H9 (cell line): ENCODE data around the gene SNX33. TPM values are rescaled to one million over a fixed set of nuclear protein-coding genes. Genes with fewer than 3 reads are reported as not detected.

Source experiments
- DNase-seq: peaks from one replicate; pipeline ENCODE4 v3.0.0-alpha.2; 2017
- H2AFZ ChIP-seq: one replicate; pipeline ENCODE4 v1.6.1; 2013; ENCODE audit warnings: mild to moderate bottlenecking, low read length, control low read depth, moderate library complexity
- H2AK5ac ChIP-seq: 2 replicates; pipeline ENCODE4 v1.6.1; 2013; ENCODE audit warnings: low read length, control low read depth, mixed read lengths; ENCODE audit not compliant: insufficient read length
- H2BK120ac ChIP-seq: one replicate; pipeline ENCODE4 v1.6.1; 2013; ENCODE audit warnings: low read depth, mild to moderate bottlenecking, low read length, control low read depth, inconsistent platforms; ENCODE audit not compliant: poor library complexity, severe bottlenecking
- H2BK12ac ChIP-seq: 2 replicates; pipeline ENCODE4 v1.6.1; 2013; ENCODE audit warnings: low read length, control low read depth, mixed read lengths, low read depth; ENCODE audit not compliant: insufficient read length
- H2BK15ac ChIP-seq: 2 replicates; pipeline ENCODE4 v1.6.1; 2013; ENCODE audit warnings: low read depth, low read length, control low read depth
- H2BK20ac ChIP-seq: one replicate; pipeline ENCODE4 v1.6.1; 2013; ENCODE audit warnings: low read depth, mild to moderate bottlenecking, low read length, control low read depth, inconsistent platforms; ENCODE audit not compliant: poor library complexity, severe bottlenecking
- H2BK5ac ChIP-seq: 2 replicates; pipeline ENCODE4 v1.6.1; 2013; ENCODE audit warnings: low read length, control low read depth, mixed read lengths; ENCODE audit not compliant: insufficient read length
- H3K14ac ChIP-seq: 2 replicates; pipeline ENCODE4 v1.6.1; 2013; ENCODE audit warnings: low read length, control low read depth; ENCODE audit not compliant: insufficient read depth
- H3K18ac ChIP-seq: 2 replicates; pipeline ENCODE4 v1.6.1; 2013; ENCODE audit warnings: low read depth, mild to moderate bottlenecking, mixed read lengths, low read length, control low read depth; ENCODE audit not compliant: insufficient read length
- H3K23ac ChIP-seq: 2 replicates; pipeline ENCODE4 v1.6.1; 2013; ENCODE audit warnings: low read length, control low read depth, mixed read lengths, low read depth; ENCODE audit not compliant: insufficient read length
- H3K23me2 ChIP-seq: 2 replicates; pipeline ENCODE4 v1.6.1; 2013; ENCODE audit warnings: low read depth, mild to moderate bottlenecking, mixed read lengths, low read length, control low read depth; ENCODE audit not compliant: insufficient read length, poor library complexity, severe bottlenecking
- H3K27ac ChIP-seq: 2 replicates; pipeline ENCODE4 v1.5.1; 2013; ENCODE audit warnings: low read length, control low read depth, mixed read lengths, low read depth; ENCODE audit not compliant: insufficient read length
- H3K27me3 ChIP-seq: 2 replicates; pipeline ENCODE4 v1.6.1; 2013; ENCODE audit warnings: low read length, control low read depth, inconsistent platforms; ENCODE audit not compliant: insufficient read depth
- H3K4ac ChIP-seq: 2 replicates; pipeline ENCODE4 v1.6.1; 2013; ENCODE audit warnings: low read depth, mild to moderate bottlenecking, control low read depth, inconsistent platforms, low read length, moderate library complexity
- H3K4me1 ChIP-seq: 2 replicates; pipeline ENCODE4 v1.6.1; 2013; ENCODE audit warnings: low read length, control low read depth, inconsistent platforms; ENCODE audit not compliant: insufficient read depth
- H3K4me2 ChIP-seq: 2 replicates; pipeline ENCODE4 v1.6.1; 2013; ENCODE audit warnings: low read length, control low read depth, mixed read lengths; ENCODE audit not compliant: insufficient read length, insufficient read depth
- H3K56ac ChIP-seq: 2 replicates; pipeline ENCODE4 v1.6.1; 2013; ENCODE audit warnings: low read depth, mild to moderate bottlenecking, mixed read lengths, low read length, control low read depth; ENCODE audit not compliant: insufficient read length
- H3K79me1 ChIP-seq: 2 replicates; pipeline ENCODE4 v1.6.1; 2013; ENCODE audit warnings: low read depth, mild to moderate bottlenecking, moderate library complexity, low read length, control low read depth, inconsistent platforms; ENCODE audit not compliant: insufficient read depth, poor library complexity, severe bottlenecking
- H3K79me2 ChIP-seq: 2 replicates; pipeline ENCODE4 v1.6.1; 2013; ENCODE audit warnings: low read length, control low read depth, inconsistent platforms; ENCODE audit not compliant: insufficient read depth
- H3K9ac ChIP-seq: 2 replicates; pipeline ENCODE4 v1.6.1; 2013; ENCODE audit warnings: low read length, control low read depth, mixed read lengths; ENCODE audit not compliant: insufficient read length; ENCODE audit errors: extremely low read depth
- H3K9me3 ChIP-seq: one replicate; pipeline ENCODE4 v1.6.1; 2013; ENCODE audit warnings: low read depth, low read length, inconsistent platforms; ENCODE audit not compliant: control insufficient read depth
- H3T11ph ChIP-seq: one replicate; pipeline ENCODE4 v1.6.1; 2013; ENCODE audit warnings: mild to moderate bottlenecking, low read length, control low read depth, inconsistent platforms
- H4K20me1 ChIP-seq: one replicate; pipeline ENCODE4 v1.6.1; 2013; ENCODE audit not compliant: control insufficient read depth, insufficient read length, insufficient read depth
- H4K5ac ChIP-seq: 2 replicates; pipeline ENCODE4 v1.6.1; 2013; ENCODE audit warnings: low read depth, mild to moderate bottlenecking, mixed read lengths, low read length, control low read depth; ENCODE audit not compliant: insufficient read length
- H4K8ac ChIP-seq: replicated peaks from 2 replicates; pipeline ENCODE4 v1.6.1; 2013; ENCODE audit warnings: low read length, control low read depth, mixed read lengths, low read depth; ENCODE audit not compliant: insufficient read length
- H4K91ac ChIP-seq: 2 replicates; pipeline ENCODE4 v1.6.1; 2013; ENCODE audit warnings: low read depth, mild to moderate bottlenecking, moderate library complexity, mixed read lengths, low read length, control low read depth; ENCODE audit not compliant: insufficient read length
- H3K27ac Mint-ChIP-seq, 3 experiments: 2 replicates in 2 of 3; 3 replicates in 1 of 3; pipeline ENCODE4 v1.8.0; 2020 to 2021; ENCODE audit warnings: mixed read lengths in 3 of 3, mild to moderate bottlenecking in 1 of 3, moderate library complexity in 1 of 3
- H3K27me3 Mint-ChIP-seq: 2 replicates; pipeline ENCODE4 v1.8.0; 2021; ENCODE audit warnings: low read depth, mild to moderate bottlenecking, moderate library complexity, mixed read lengths
- H3K36me3 Mint-ChIP-seq, 3 experiments: 2 replicates in 2 of 3; 3 replicates in 1 of 3; pipeline ENCODE4 v1.8.0; 2020 to 2021; ENCODE audit warnings: low read depth in 3 of 3, mixed read lengths in 3 of 3; ENCODE audit not compliant: insufficient read depth in 1 of 3
- H3K4me1 Mint-ChIP-seq, 2 experiments: 2 replicates each; pipeline ENCODE4 v1.8.0; 2020; ENCODE audit warnings: mixed read lengths in 2 of 2
- H3K4me3 Mint-ChIP-seq, 2 experiments: 2 replicates in 1 of 2; 3 replicates in 1 of 2; pipeline ENCODE4 v1.8.0; 2020 to 2021; ENCODE audit warnings: mild to moderate bottlenecking in 2 of 2, mixed read lengths in 2 of 2, moderate library complexity in 1 of 2
- H3K9me3 Mint-ChIP-seq, 2 experiments: 2 replicates in 1 of 2; 3 replicates in 1 of 2; pipeline ENCODE4 v1.8.0; 2020; ENCODE audit warnings: mild to moderate bottlenecking in 2 of 2, mixed read lengths in 2 of 2, moderate library complexity in 1 of 2
- CTCF ChIP-seq: fragments of 200-600 bp; sonication (generic); conservative IDR thresholded peaks from 3 replicates; pipeline ENCODE4 v1.8.0; 2021; ENCODE audit warnings: antibody characterized with exemption, mild to moderate bottlenecking
- WGBS: extraction: QIAGEN DNeasy Blood & Tissue Kit; methylation state at CpG from one replicate; pipeline ENCODE4 v1.1.7; 2013; ENCODE audit warnings: missing lambda C conversion rate, low lambda C conversion rate, mixed read lengths; ENCODE audit not compliant: insufficient read length; ENCODE audit errors: extremely low coverage; 5-methylcytosine and 5-hydroxymethylcytosine counted together
- total RNA-seq: library from RNA; stranded (reverse); gene quantifications from 2 replicates; pipeline ENCODE4 v1.2.1, GENCODE V29; 2021

The SNX33 gene
- total RNA-seq, 1 experiment from 2014 or later: 17.7 TPM

- H2BK5ac ChIP-seq: no peak overlapping the region
- no peak overlapping the region for H4K8ac ChIP-seq
- no peak overlapping the region for H2BK20ac ChIP-seq
- peaks cover 3% of the 10 kb centered on the region; the same call in 1 of the 2 replicates for H3K4me1 ChIP-seq
- Mint-ChIP-seq H3K27me3 (peaks cover 9% of the 10 kb centered on the region), H3K4me1 (peaks cover 55 to 56% of the 10 kb centered on the region in 2 experiments), H3K27ac (peak overlapping the region in 2 of 3 experiments; percentile 17 to 49; a peak in 5 of 7 replicates), H3K4me3 (peak overlapping the region; percentile 93 to 97), H3K36me3 (peaks cover 11 to 40% (median 30%) of the 10 kb centered on the region in 3 experiments), H3K9me3 (no peaks in the 10 kb centered on the region)
- H3K27me3 ChIP-seq: peaks cover 4% of the 10 kb centered on the region; the same call in 1 of the 2 replicates
- H2BK12ac ChIP-seq: no peak overlapping the region
- no peak for TF ChIP-seq CTCF
- H3K56ac ChIP-seq: no peak overlapping the region
- H4K5ac ChIP-seq: no peak overlapping the region
- H2AFZ ChIP-seq: no peak overlapping the region
- no peak overlapping the region for H3K23ac ChIP-seq
- no peak for DNase-seq
- H3T11ph ChIP-seq: no peak overlapping the region
- no peak overlapping the region for H3K14ac ChIP-seq
- H3K4me2 ChIP-seq: no peak overlapping the region
- H3K9ac ChIP-seq: no peak overlapping the region
- WGBS: no CpG with 5 or more reads among the region's 9 CpGs
- no peak overlapping the region for H2AK5ac ChIP-seq
- H3K4ac ChIP-seq: no peak overlapping the region
- peaks cover 9% of the 10 kb centered on the region; the same call in 1 of the 2 replicates for H3K79me2 ChIP-seq
- peaks cover 17% of the 10 kb centered on the region for H3K23me2 ChIP-seq
- H3K18ac ChIP-seq: no peak overlapping the region
- H4K91ac ChIP-seq: no peak overlapping the region
- H3K27ac ChIP-seq: no peak overlapping the region
- no peaks in the 10 kb centered on the region for H4K20me1 ChIP-seq
- H3K79me1 ChIP-seq: no peaks in the 10 kb centered on the region
- H3K9me3 ChIP-seq: no peaks in the 10 kb centered on the region
- no peak overlapping the region for H2BK15ac ChIP-seq
- H2BK120ac ChIP-seq: no peak overlapping the region
These were observed 3.4 kb downstream of the SNX33 start for GRCh38 chr15:75650908-75651809.
